B cell (primary cell): ENCODE measurements around the gene EVX1. TPM values are rescaled to one million over a fixed set of nuclear protein-coding genes. Genes with fewer than 3 reads are reported as not detected.

Experiments used
- ATAC-seq: fragments of 200-7000 bp; cut with Tn5 transposase; one replicate; pipeline ENCODE4 v1.10.0; 2021; ENCODE audit warnings: low read depth, mild to moderate bottlenecking, moderate number of reproducible peaks, moderate library complexity
- CTCF ChIA-PET: fragments of 350-600 bp; sonication (Branson Sonifier 250); formaldehyde crosslinking; loops from one replicate; lab custom pipeline; 2021; ENCODE audit warnings: antibody characterized with exemption, inconsistent platforms; lab: Charles Lee
- POLR2A ChIA-PET: fragments of 350-600 bp; sonication (Branson Sonifier 250); formaldehyde crosslinking; loops from one replicate; lab custom pipeline; 2021; ENCODE audit warnings: antibody characterized with exemption; lab: Charles Lee
- DNase-seq: peaks from one replicate; pipeline ENCODE4 v3.0.0; 2013
- H2AFZ ChIP-seq: 2 replicates; pipeline ENCODE4 v1.6.1; 2012; ENCODE audit warnings: mild to moderate bottlenecking, low read depth, low read length; ENCODE audit not compliant: insufficient read depth, poor library complexity, severe bottlenecking
- H3K27ac ChIP-seq, 2 donors: 1 replicate in 1 of 2; 2 replicates in 1 of 2; pipeline ENCODE4 v1.5.1; 2012 to 2013; ENCODE audit warnings: low read length in 2 of 2, mild to moderate bottlenecking in 2 of 2, moderate library complexity in 1 of 2
- H3K27me3 ChIP-seq, 4 experiments: fragments of 200-600 bp in 1 of 4; sonication (generic) in 1 of 4; replicated peaks in 1 of 4; 1 replicate in 2 of 4; 2 replicates in 2 of 4; pipeline versions ENCODE4 v1.6.1 to v1.7.0; 2013 to 2016; ENCODE audit warnings: low read length in 3 of 4, mild to moderate bottlenecking in 2 of 4, mixed read lengths in 1 of 4, moderate library complexity in 1 of 4; ENCODE audit not compliant: insufficient read depth in 4 of 4, control insufficient read depth in 3 of 4; ENCODE audit errors: control extremely low read depth in 1 of 4
- H3K36me3 ChIP-seq, 2 experiments: replicated peaks in 1 of 2; 1 replicate in 1 of 2; 2 replicates in 1 of 2; pipeline versions ENCODE4 v1.6.1 to v1.7.1; 2013; ENCODE audit warnings: low read length in 1 of 2; ENCODE audit not compliant: insufficient read depth in 2 of 2, control insufficient read depth in 1 of 2; ENCODE audit errors: control extremely low read depth in 1 of 2, extremely low read depth in 1 of 2
- H3K4me1 ChIP-seq, 2 donors: fragments of 200-600 bp in 1 of 2; sonication (generic) in 1 of 2; 1 replicate in 1 of 2; 2 replicates in 1 of 2; pipeline versions ENCODE4 v1.5.1 to v1.6.1; 2013 to 2017; ENCODE audit warnings: low read length in 2 of 2; ENCODE audit not compliant: control insufficient read depth in 2 of 2, insufficient read depth in 2 of 2
- H3K4me2 ChIP-seq: replicated peaks from 2 replicates; pipeline ENCODE3; 2012; ENCODE audit warnings: mild to moderate bottlenecking, low read depth, low read length; ENCODE audit not compliant: poor library complexity, severe bottlenecking
- H3K4me3 ChIP-seq, 5 experiments: fragments of 200-600 bp in 1 of 5; sonication (generic) in 1 of 5; 1 replicate in 3 of 5; 2 replicates in 2 of 5; pipeline versions ENCODE4 v1.5.1 to v1.7.0; 2011 to 2016; ENCODE audit warnings: low read length in 4 of 5, mild to moderate bottlenecking in 4 of 5, low read depth in 2 of 5, control low read depth in 1 of 5, moderate library complexity in 1 of 5; ENCODE audit not compliant: insufficient read depth in 1 of 5; ENCODE audit errors: control extremely low read depth in 1 of 5, extremely low read depth in 1 of 5
- H3K79me2 ChIP-seq: fragments of 200-600 bp; sonication (generic); one replicate; pipeline ENCODE4 v1.6.0; 2016; ENCODE audit warnings: low read length; ENCODE audit not compliant: control insufficient read depth, insufficient read depth
- H3K9ac ChIP-seq: fragments of 200-600 bp; sonication (generic); 2 replicates; pipeline ENCODE4 v1.6.1; 2017; ENCODE audit warnings: mild to moderate bottlenecking, low read length, moderate library complexity
- H3K9me3 ChIP-seq, 3 donors: one replicate each; pipeline versions ENCODE4 v1.6.1 to v1.7.1; 2013; ENCODE audit warnings: low read length in 2 of 3; ENCODE audit not compliant: control insufficient read depth in 2 of 3, insufficient read depth in 1 of 3; ENCODE audit errors: control extremely low read depth in 1 of 3
- H4K20me1 ChIP-seq: 2 replicates; pipeline ENCODE4 v1.6.0; 2012; ENCODE audit warnings: mild to moderate bottlenecking, low read length; ENCODE audit not compliant: insufficient read depth, control insufficient read depth, poor library complexity, severe bottlenecking
- H3K27ac Mint-ChIP-seq: one replicate; pipeline ENCODE4 v1.8.0; 2021; ENCODE audit warnings: mixed read lengths
- H3K27me3 Mint-ChIP-seq: one replicate; pipeline ENCODE4 v1.8.0; 2021; ENCODE audit warnings: mixed read lengths
- H3K4me1 Mint-ChIP-seq: one replicate; pipeline ENCODE4 v1.8.0; 2021; ENCODE audit warnings: mixed read lengths
- H3K4me3 Mint-ChIP-seq: one replicate; pipeline ENCODE4 v1.8.0; 2021; ENCODE audit warnings: mixed read lengths
- H3K9me3 Mint-ChIP-seq: one replicate; pipeline ENCODE4 v1.8.0; 2022; ENCODE audit warnings: mixed read lengths; ENCODE audit not compliant: insufficient read depth
- CTCF ChIP-seq: fragments of 200-600 bp; IDR thresholded peaks from one replicate; pipeline ENCODE4 v1.8.0; 2022; ENCODE audit warnings: antibody characterized with exemption, mild to moderate bottlenecking
- EZH2 ChIP-seq: IDR thresholded peaks from 2 replicates; pipeline ENCODE4 v1.6.1; 2012; ENCODE audit warnings: borderline replicate concordance, low read depth, mild to moderate bottlenecking, moderate library complexity, low read length; ENCODE audit not compliant: insufficient read depth, poor library complexity, severe bottlenecking
- WGBS: methylation state at CpG from one replicate; pipeline ENCODE4 v1.1.5; 2013; ENCODE audit warnings: missing lambda C conversion rate; ENCODE audit not compliant: insufficient coverage; 5-methylcytosine and 5-hydroxymethylcytosine counted together
- intact Hi-C: fragments of 100-400 bp; cut with micrococcal nuclease; formaldehyde crosslinking; loops from one replicate; pipeline ENCODE4 v1.10.0; 2022
- polyA plus RNA-seq: library from polyadenylated mRNA; depleted of rRNA; stranded (reverse); fragments of >200 nt; gene quantifications from 2 replicates; pipeline ENCODE4 v1.2.3, GENCODE V29; 2012
- total RNA-seq, 2 donors: library from RNA; stranded (reverse); fragments of 120-200 nt in 1 of 2; gene quantifications; 1 replicate in 1 of 2; 2 replicates in 1 of 2; pipeline versions ENCODE4 v1.2.3 to v1.2.4, GENCODE V29; 2013 to 2022

EVX1 gene
- total and polyA plus RNA-seq, 2 donors (not counting 1 experiment from before 2014, with no cell fraction given) = not detected

GRCh38 chr7:27211764-27212204 lies 30.8 kb upstream of the EVX1 start:
- Histone ChIP-seq H3K4me3 (no peak overlapping the region), H3K27me3 (peaks cover 0 to 94% (median 71%) of the 10 kb centered on the region in 4 experiments), H3K4me1 (peaks cover 17 to 25% of the 10 kb centered on the region in 2 donors), H3K4me2 (no peak overlapping the region), H3K27ac (no peak overlapping the region), H3K9ac (no peak overlapping the region), H3K36me3 (no peaks in the 10 kb centered on the region), H3K79me2 (no peaks in the 10 kb centered on the region), H4K20me1 (no peaks in the 10 kb centered on the region), H2AFZ (no peak overlapping the region), H3K9me3 (peaks cover 0 to 22% (median 1%) of the 10 kb centered on the region in 3 donors)
- ATAC-seq (no peak), DNase-seq (no peak)
- H3K4me3 Mint-ChIP-seq = no peak overlapping the region
- no peak overlapping the region for H3K27ac Mint-ChIP-seq
- H3K27me3 Mint-ChIP-seq = peaks cover 84% of the 10 kb centered on the region
- no peaks in the 10 kb centered on the region for H3K9me3 Mint-ChIP-seq
- TF ChIP-seq CTCF = no peak
- no peak for TF ChIP-seq EZH2
- peaks cover 17% of the 10 kb centered on the region for H3K4me1 Mint-ChIP-seq
- POLR2A ChIA-PET = no interaction called here
- CTCF ChIA-PET = interaction anchor here (0.6 to 3.8 kb wide), 8 partner anchors 16 to 1319 kb away, joined by 3 to 35 read pairs (median 10); no protein-coding TSS in a partner anchor
- intact Hi-C loops = loop anchor here (2.0 to 5.0 kb wide), 3 partner anchors 39 to 561 kb away; no protein-coding TSS in a partner anchor
- WGBS = 20% methylated on average over 3 of the region's 3 CpGs
